Endothelial cell of umbilical vein (primary cell): ENCODE measurements around the gene PRICKLE4. TPM values are rescaled to one million over a fixed set of nuclear protein-coding genes. Genes with fewer than 3 reads are reported as not detected.

ENCODE experiments used
- BruUV-seq: library from RNA; stranded (reverse); fragments of 400-500 nt; replicated peaks from 2 replicates; lab custom pipeline; 2021; lab: Mats Ljungman, UMichigan
- CTCF ChIA-PET: fragments of 300-600, 350-600 bp; sonication (Branson Sonifier 250); formaldehyde crosslinking; loops from one replicate; lab custom pipeline; 2021; ENCODE audit warnings: antibody characterized with exemption, inconsistent platforms; lab: Charles Lee
- POLR2A ChIA-PET: fragments of 300-600, 350-600 bp; sonication (Branson Sonifier 250); formaldehyde crosslinking; loops from one replicate; lab custom pipeline; 2021; ENCODE audit warnings: antibody characterized with exemption, inconsistent platforms; lab: Charles Lee
- DNase-seq: peaks from one replicate; pipeline ENCODE4 v3.0.0-alpha.2; 2011; ENCODE audit warnings: low read depth, low spot score
- FAIRE-seq: peaks from 2 replicates; lab custom pipeline; 2011; peaks lifted over from hg19 to GRCh38; lab: Jason Lieb, UNC
- H2AFZ ChIP-seq: 2 replicates; pipeline ENCODE4 v1.6.0; 2012; ENCODE audit warnings: low read depth, low read length, control low read depth, inconsistent platforms
- H3K27ac ChIP-seq: 2 replicates; pipeline ENCODE4 v1.5.1; 2011; ENCODE audit warnings: low read depth, mild to moderate bottlenecking, control low read depth, low read length, moderate library complexity; ENCODE audit not compliant: insufficient read depth
- H3K27me3 ChIP-seq, 2 experiments: 2 replicates each; pipeline versions ENCODE4 v1.6.0 to v1.6.1; 2011; ENCODE audit warnings: low read length in 2 of 2, mixed read lengths in 1 of 2; ENCODE audit not compliant: control insufficient read depth in 2 of 2, insufficient read depth in 2 of 2
- H3K36me3 ChIP-seq, 2 experiments: 2 replicates in 1 of 2; 3 replicates in 1 of 2; pipeline ENCODE4 v1.5.1; 2011; ENCODE audit warnings: low read length in 2 of 2, mild to moderate bottlenecking in 1 of 2, moderate library complexity in 1 of 2; ENCODE audit not compliant: control insufficient read depth in 2 of 2, insufficient read depth in 2 of 2; ENCODE audit errors: extremely low read depth in 1 of 2
- H3K4me1 ChIP-seq: 3 replicates; pipeline ENCODE4 v1.5.1; 2011; ENCODE audit warnings: mild to moderate bottlenecking, low read length; ENCODE audit not compliant: control insufficient read depth, insufficient read depth; ENCODE audit errors: extremely low read depth
- H3K4me2 ChIP-seq: 2 replicates; pipeline ENCODE4 v1.6.1; 2011; ENCODE audit warnings: low read length, control low read depth, mixed read lengths; ENCODE audit not compliant: insufficient read depth
- H3K4me3 ChIP-seq, 3 experiments: fragments of 200-600 bp in 1 of 3; sonication (generic), shearing (Covaris generic) in 1 of 3; replicated peaks in 1 of 3; 2 replicates each; pipeline ENCODE4 v1.5.1; 2011 to 2016; ENCODE audit warnings: control low read depth in 3 of 3, low read length in 3 of 3, mild to moderate bottlenecking in 2 of 3, inconsistent platforms in 1 of 3, low read depth in 1 of 3, moderate library complexity in 1 of 3; ENCODE audit not compliant: insufficient read depth in 1 of 3
- H3K79me2 ChIP-seq: 2 replicates; pipeline ENCODE4 v1.6.0; 2012; ENCODE audit warnings: low read length, inconsistent platforms; ENCODE audit not compliant: control insufficient read depth, insufficient read depth
- H3K9ac ChIP-seq: replicated peaks from 2 replicates; pipeline ENCODE3; 2011; ENCODE audit warnings: low read length, control low read depth; ENCODE audit not compliant: insufficient read depth; ENCODE audit errors: extremely low read depth
- H3K9me1 ChIP-seq: replicated peaks from 3 replicates; pipeline ENCODE4 v1.6.0; 2011; ENCODE audit warnings: mild to moderate bottlenecking, low read length; ENCODE audit not compliant: control insufficient read depth, insufficient read depth; ENCODE audit errors: extremely low read depth
- H3K9me3 ChIP-seq: replicated peaks from 2 replicates; pipeline ENCODE4 v1.5.1; 2012; ENCODE audit warnings: low read length, inconsistent platforms; ENCODE audit not compliant: control insufficient read depth, insufficient read depth
- H4K20me1 ChIP-seq: replicated peaks from 2 replicates; pipeline ENCODE3; 2011; ENCODE audit warnings: mild to moderate bottlenecking, low read length; ENCODE audit not compliant: control insufficient read depth, insufficient read depth; ENCODE audit errors: extremely low read depth
- EZH2 ChIP-seq: IDR thresholded peaks from 2 replicates; pipeline ENCODE4 v1.6.1; 2012; ENCODE audit warnings: borderline replicate concordance, low read depth, mild to moderate bottlenecking, moderate library complexity, low read length, inconsistent platforms; ENCODE audit not compliant: severe bottlenecking
- FOS ChIP-seq: IDR thresholded peaks from 2 replicates; pipeline ENCODE4 v1.6.1; 2011; ENCODE audit warnings: mild to moderate bottlenecking, low read length, moderate library complexity, borderline replicate concordance; ENCODE audit not compliant: insufficient read depth
- GATA2 ChIP-seq: IDR thresholded peaks from 2 replicates; pipeline ENCODE4 v1.7.0; 2011; ENCODE audit warnings: low read depth, mild to moderate bottlenecking, moderate library complexity, mixed read lengths, low read length; ENCODE audit not compliant: insufficient read length, insufficient read depth
- JUN ChIP-seq: IDR thresholded peaks from 2 replicates; pipeline ENCODE4 v1.6.1; 2011; ENCODE audit warnings: borderline replicate concordance, low read depth; ENCODE audit not compliant: insufficient read length, insufficient read depth
- MYC ChIP-seq: IDR thresholded peaks from one replicate; pipeline ENCODE4 v1.6.1; 2011; ENCODE audit warnings: mild to moderate bottlenecking, low read depth, low read length
- POLR2A ChIP-seq: IDR thresholded peaks from 2 replicates; pipeline ENCODE4 v1.6.1; 2012; ENCODE audit warnings: low read depth, mild to moderate bottlenecking, control low read depth, low read length
- POLR2AphosphoS5 ChIP-seq: IDR thresholded peaks from 2 replicates; pipeline ENCODE4 v1.6.1; 2012; ENCODE audit warnings: low read depth, mild to moderate bottlenecking, control low read depth, low read length, moderate library complexity; ENCODE audit not compliant: insufficient read depth
- dilution Hi-C: fragments of 300-500 bp; cut with MboI; formaldehyde crosslinking; loops from one replicate; pipeline ENCODE4 v1.15.0; 2019; ENCODE audit warnings: low sequenced_read_pairs; ENCODE audit not compliant: extremely low pct_ligation_motif_present
- intact Hi-C: fragments of 100-400 bp; cut with micrococcal nuclease; formaldehyde crosslinking; loops from one replicate; pipeline ENCODE4 v1.10.0; 2022
- polyA plus RNA-seq, 4 experiments: library from polyadenylated mRNA; depleted of rRNA in 3 of 4; stranded (reverse) in 3 of 4; unstranded in 1 of 4; fragments of >200 nt; gene quantifications; 2 replicates each; pipeline versions ENCODE4 v1.2.1 to v1.2.3, GENCODE V29; 2011 to 2012; ENCODE audit warnings: missing spikeins in 1 of 4
- total RNA-seq: library from RNA; stranded (reverse); gene quantifications from 2 replicates; pipeline ENCODE4 v1.2.3, GENCODE V29; 2021
- TF ChIP-seq, protein P1 (sequence below), 2 donors: IDR thresholded peaks; 1 replicate in 1 of 2; 2 replicates in 1 of 2; pipeline ENCODE4 v1.5.1; 2011; ENCODE audit warnings: low read length in 2 of 2, mild to moderate bottlenecking in 2 of 2, moderate library complexity in 2 of 2, control low read depth in 1 of 2, inconsistent platforms in 1 of 2, low read depth in 1 of 2; ENCODE audit not compliant: insufficient read depth in 1 of 2; ENCODE audit errors: extremely low read depth in 1 of 2
- TF ChIP-seq, protein P2 (sequence below): IDR thresholded peaks from 2 replicates; pipeline ENCODE4 v1.6.1; 2011; ENCODE audit not compliant: insufficient read depth, insufficient read length

The PRICKLE4 gene
- total and polyA plus RNA-seq, 2 donors (not counting 3 experiments of a cell fraction or from before 2014, with no cell fraction given): 1.0 to 3.3 TPM

DNA sequence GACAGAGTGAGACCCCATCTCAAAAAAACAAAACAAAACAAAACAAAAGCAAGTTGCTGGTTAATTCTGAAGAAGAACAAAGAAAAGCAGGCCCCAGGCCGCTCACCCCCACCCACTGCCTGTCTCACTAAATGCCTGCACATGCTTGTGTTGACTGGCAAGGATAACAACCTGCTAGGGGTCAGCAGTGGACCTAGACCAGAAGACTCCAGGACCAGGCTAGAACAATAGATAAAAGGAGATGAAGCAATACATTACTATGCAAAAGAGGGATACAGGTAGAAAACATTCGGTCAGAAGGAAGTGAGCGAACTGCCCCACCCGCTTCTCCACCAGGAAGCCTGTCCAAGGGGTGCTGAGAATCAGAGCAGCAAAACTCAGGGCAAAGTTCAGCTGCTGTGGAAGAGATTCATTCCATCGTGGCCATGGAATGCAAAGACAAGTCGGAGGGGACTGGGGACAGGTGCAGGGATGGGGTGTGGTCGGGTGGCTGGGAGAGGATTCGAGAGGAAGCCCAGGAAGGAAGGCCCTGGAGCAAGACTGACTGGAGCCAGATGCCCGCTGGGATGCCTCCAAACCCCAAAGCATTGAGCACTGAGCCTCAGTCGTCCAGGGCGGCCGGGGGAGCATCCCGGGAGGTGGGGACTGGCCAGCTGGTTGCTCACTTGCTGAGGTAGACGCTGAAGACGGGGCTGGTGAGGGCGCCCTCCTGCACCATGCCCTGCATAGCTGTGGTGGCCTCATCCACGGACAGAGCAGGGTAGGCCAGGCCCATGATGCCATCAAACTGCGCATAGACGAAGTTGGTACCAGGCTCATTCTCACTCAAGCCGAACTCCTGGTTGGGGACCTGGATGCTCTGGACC, 38.7 kb upstream of the PRICKLE4 start:
- POLR2A ChIA-PET: no interaction called here
- H3K27me3 ChIP-seq: peaks cover 0 to 1% of the 10 kb centered on the region in 2 experiments
- H3K36me3 ChIP-seq: no peaks in the 10 kb centered on the region
- no peaks in the 10 kb centered on the region for H4K20me1 ChIP-seq
- FAIRE-seq (no peak), DNase-seq (no peak)
- H2AFZ ChIP-seq: no peak overlapping the region
- no peaks in the 10 kb centered on the region for H3K79me2 ChIP-seq
- no peaks in the 10 kb centered on the region for H3K9me1 ChIP-seq
- no peak overlapping the region for H3K4me2 ChIP-seq
- H3K27ac ChIP-seq: no peak overlapping the region
- H3K4me3 ChIP-seq: no peak overlapping the region
- TF ChIP-seq POLR2AphosphoS5: no peak
- TF ChIP-seq, protein P1, sequence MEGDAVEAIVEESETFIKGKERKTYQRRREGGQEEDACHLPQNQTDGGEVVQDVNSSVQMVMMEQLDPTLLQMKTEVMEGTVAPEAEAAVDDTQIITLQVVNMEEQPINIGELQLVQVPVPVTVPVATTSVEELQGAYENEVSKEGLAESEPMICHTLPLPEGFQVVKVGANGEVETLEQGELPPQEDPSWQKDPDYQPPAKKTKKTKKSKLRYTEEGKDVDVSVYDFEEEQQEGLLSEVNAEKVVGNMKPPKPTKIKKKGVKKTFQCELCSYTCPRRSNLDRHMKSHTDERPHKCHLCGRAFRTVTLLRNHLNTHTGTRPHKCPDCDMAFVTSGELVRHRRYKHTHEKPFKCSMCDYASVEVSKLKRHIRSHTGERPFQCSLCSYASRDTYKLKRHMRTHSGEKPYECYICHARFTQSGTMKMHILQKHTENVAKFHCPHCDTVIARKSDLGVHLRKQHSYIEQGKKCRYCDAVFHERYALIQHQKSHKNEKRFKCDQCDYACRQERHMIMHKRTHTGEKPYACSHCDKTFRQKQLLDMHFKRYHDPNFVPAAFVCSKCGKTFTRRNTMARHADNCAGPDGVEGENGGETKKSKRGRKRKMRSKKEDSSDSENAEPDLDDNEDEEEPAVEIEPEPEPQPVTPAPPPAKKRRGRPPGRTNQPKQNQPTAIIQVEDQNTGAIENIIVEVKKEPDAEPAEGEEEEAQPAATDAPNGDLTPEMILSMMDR (IDR thresholded peaks at IDR 0.05; ENCODE audit: extremely low read depth in 1 of 2, insufficient read depth in 1 of 2, low read depth in 1 of 2, low read length in 2 of 2): no peak
- no peak for TF ChIP-seq FOS
- no peak for TF ChIP-seq GATA2
- TF ChIP-seq MYC: no peak
- TF ChIP-seq POLR2A: no peak
- no peak for TF ChIP-seq JUN
- TF ChIP-seq, protein P2, sequence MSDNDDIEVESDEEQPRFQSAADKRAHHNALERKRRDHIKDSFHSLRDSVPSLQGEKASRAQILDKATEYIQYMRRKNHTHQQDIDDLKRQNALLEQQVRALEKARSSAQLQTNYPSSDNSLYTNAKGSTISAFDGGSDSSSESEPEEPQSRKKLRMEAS: no peak
- TF ChIP-seq EZH2: no peak
- no peaks in the 10 kb centered on the region for H3K4me1 ChIP-seq
- H3K9ac ChIP-seq: no peak overlapping the region
- no peaks in the 10 kb centered on the region for H3K9me3 ChIP-seq
- CTCF ChIA-PET: no interaction called here
- intact Hi-C loops (no loop called here), dilution Hi-C loops (no loop called here)
- BruUV-seq: no TSS peak
